ENCODE data around the gene BTG2.

GRCh38 chr1:203354246-203354645 is 48.9 kb downstream of the BTG2 start:
- TF ChIP-seq CTCF (conservative IDR thresholded peaks at IDR 0.05 in 1 of 2, IDR thresholded peaks at IDR 0.05 in 1 of 2; ENCODE audit: low read depth in 1 of 2, low read length in 2 of 2) (no peak), EZH2 (IDR thresholded peaks at IDR 0.05; ENCODE audit: low read length, missing control alignments) (no peak)
